ENCODE data around the gene MED29. TPM values are rescaled to one million over a fixed set of nuclear protein-coding genes. Genes with fewer than 3 reads are reported as not detected.
A peak's percentile ranks its signal among the peaks of the same experiment; 100 is the strongest.

MED29 gene
- total RNA-seq, 1 donor: 22.0 TPM

- peak overlapping the region; percentile 94 for H3K4me3 ChIP-seq (ENCODE audit: low read depth, low read length)
- DNase-seq (ENCODE audit: low read depth): no peak
- no peak for TF ChIP-seq CTCF (IDR thresholded peaks at IDR 0.05; ENCODE audit: insufficient read depth, low read depth, low read length)
These were observed 24.2 kb downstream of the MED29 start for GRCh38 chr19:39415111-39416046.

- no peak overlapping the region for H3K4me3 ChIP-seq (ENCODE audit: low read depth, low read length)
- no peak for DNase-seq (ENCODE audit: low read depth)
- TF ChIP-seq CTCF (IDR thresholded peaks at IDR 0.05; ENCODE audit: insufficient read depth, low read depth, low read length): no peak
These were observed 25.3 kb downstream of the MED29 start for GRCh38 chr19:39416152-39417120.

- H3K4me3 ChIP-seq (ENCODE audit: low read depth, low read length): no peak overlapping the region
- TF ChIP-seq CTCF (IDR thresholded peaks at IDR 0.05; ENCODE audit: insufficient read depth, low read depth, low read length): no peak
- no peak for DNase-seq (ENCODE audit: low read depth)
These were observed 26.4 kb downstream of the MED29 start for GRCh38 chr19:39417463-39418181.

GRCh38 chr19:39419003-39419402, 27.8 kb downstream of the MED29 start:
- no peak overlapping the region for H3K4me3 ChIP-seq (ENCODE audit: low read depth, low read length)
- DNase-seq (ENCODE audit: low read depth): no peak
- TF ChIP-seq CTCF (IDR thresholded peaks at IDR 0.05; ENCODE audit: insufficient read depth, low read depth, low read length): no peak

- no peak for TF ChIP-seq CTCF (IDR thresholded peaks at IDR 0.05; ENCODE audit: insufficient read depth, low read depth, low read length)
- DNase-seq (ENCODE audit: low read depth): no peak
- H3K4me3 ChIP-seq (ENCODE audit: low read depth, low read length): no peak overlapping the region
These were observed 29.6 kb downstream of the MED29 start for GRCh38 chr19:39420769-39421168.

- H3K4me3 ChIP-seq (ENCODE audit: low read depth, low read length): no peak overlapping the region
- no peak for TF ChIP-seq CTCF (IDR thresholded peaks at IDR 0.05; ENCODE audit: insufficient read depth, low read depth, low read length)
- DNase-seq (ENCODE audit: low read depth): no peak
These were observed 30.8 kb downstream of the MED29 start for GRCh38 chr19:39422020-39422419.
